Ascending aorta (tissue), 2 donors: ENCODE data around the gene TTC8. TPM values are rescaled to one million over a fixed set of nuclear protein-coding genes. Genes with fewer than 3 reads are reported as not detected.
A peak's percentile ranks its signal among the peaks of the same experiment; 100 is the strongest.

ENCODE experiments used
- DNase-seq, 2 donors: peaks; one replicate each; pipeline ENCODE4 v3.0.0-alpha.2; 2019; ENCODE audit warnings: low spot score in 2 of 2
- H3K27ac ChIP-seq, 2 donors: fragments of 200-600 bp; sonication (generic); one replicate each; pipeline ENCODE4 v1.5.1; 2016 to 2017; ENCODE audit warnings: mild to moderate bottlenecking in 1 of 2
- H3K27me3 ChIP-seq: fragments of 200-600 bp; sonication (generic); one replicate; pipeline ENCODE4 v1.5.1; 2017
- H3K36me3 ChIP-seq, 2 donors: fragments of 200-600 bp; sonication (generic); one replicate each; pipeline ENCODE4 v1.5.1; 2016
- H3K4me1 ChIP-seq, 2 donors: fragments of 200-600 bp; sonication (generic); one replicate each; pipeline ENCODE4 v1.5.1; 2016 to 2017; ENCODE audit warnings: mild to moderate bottlenecking in 1 of 2
- H3K4me3 ChIP-seq, 2 donors: fragments of 200-600 bp; sonication (generic); one replicate each; pipeline ENCODE4 v1.5.1; 2016 to 2017; ENCODE audit warnings: mild to moderate bottlenecking in 1 of 2
- H3K9me3 ChIP-seq, 2 donors: fragments of 200-600 bp; sonication (generic); one replicate each; pipeline ENCODE4 v1.5.1; 2016
- intact Hi-C: fragments of 100-400 bp; cut with DNase I; formaldehyde crosslinking; loops from one replicate; pipeline ENCODE4 v1.15.1; 2023
- total RNA-seq: library from RNA; depleted of rRNA; stranded (reverse); fragments of >200 nt; gene quantifications from one replicate; pipeline ENCODE4 v1.1.0, GENCODE V29; 2016
- TF ChIP-seq, protein P1 (sequence below), 3 experiments: fragments of 200-600 bp in 2 of 3; fragments of 450-650 bp in 1 of 3; sonication (generic) in 2 of 3; IDR thresholded peaks; one replicate each; pipeline ENCODE4 v1.5.1; 2016 to 2019; ENCODE audit warnings: antibody characterized with exemption in 3 of 3, mild to moderate bottlenecking in 1 of 3, moderate library complexity in 1 of 3

The TTC8 gene
- total RNA-seq, 1 donor from 2014 or later: 24.4 TPM

DNA sequence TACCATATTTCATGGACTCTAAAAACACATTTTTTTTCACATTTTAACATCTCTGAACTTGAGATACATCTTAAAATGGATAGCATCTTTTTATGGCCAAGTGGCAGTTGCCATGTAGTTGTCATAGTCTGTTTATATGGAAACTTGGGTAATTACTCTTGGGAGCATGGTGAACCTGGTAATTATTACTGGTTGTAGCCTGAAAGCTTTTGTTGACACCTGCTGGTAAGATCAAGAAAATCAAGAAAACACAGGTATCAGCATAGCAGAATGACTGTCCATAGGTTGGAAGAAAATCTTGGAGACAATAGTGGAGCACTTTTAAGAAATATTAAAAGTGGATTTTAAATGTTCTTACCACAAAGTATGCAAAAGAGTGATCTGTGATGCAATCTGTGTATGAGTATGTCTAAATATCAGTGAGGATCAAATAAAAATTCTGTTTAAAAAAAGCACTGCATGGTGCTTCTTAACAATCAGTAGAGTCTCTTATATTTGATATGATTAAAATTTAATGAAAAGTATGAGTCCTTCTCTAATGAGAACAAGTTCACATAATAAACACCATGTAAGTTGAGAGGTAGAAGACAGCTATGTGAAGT is 44.2 kb downstream of the TTC8 start:
- TF ChIP-seq, protein P1, sequence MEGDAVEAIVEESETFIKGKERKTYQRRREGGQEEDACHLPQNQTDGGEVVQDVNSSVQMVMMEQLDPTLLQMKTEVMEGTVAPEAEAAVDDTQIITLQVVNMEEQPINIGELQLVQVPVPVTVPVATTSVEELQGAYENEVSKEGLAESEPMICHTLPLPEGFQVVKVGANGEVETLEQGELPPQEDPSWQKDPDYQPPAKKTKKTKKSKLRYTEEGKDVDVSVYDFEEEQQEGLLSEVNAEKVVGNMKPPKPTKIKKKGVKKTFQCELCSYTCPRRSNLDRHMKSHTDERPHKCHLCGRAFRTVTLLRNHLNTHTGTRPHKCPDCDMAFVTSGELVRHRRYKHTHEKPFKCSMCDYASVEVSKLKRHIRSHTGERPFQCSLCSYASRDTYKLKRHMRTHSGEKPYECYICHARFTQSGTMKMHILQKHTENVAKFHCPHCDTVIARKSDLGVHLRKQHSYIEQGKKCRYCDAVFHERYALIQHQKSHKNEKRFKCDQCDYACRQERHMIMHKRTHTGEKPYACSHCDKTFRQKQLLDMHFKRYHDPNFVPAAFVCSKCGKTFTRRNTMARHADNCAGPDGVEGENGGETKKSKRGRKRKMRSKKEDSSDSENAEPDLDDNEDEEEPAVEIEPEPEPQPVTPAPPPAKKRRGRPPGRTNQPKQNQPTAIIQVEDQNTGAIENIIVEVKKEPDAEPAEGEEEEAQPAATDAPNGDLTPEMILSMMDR (IDR thresholded peaks at IDR 0.05): peak in 2 of 3 experiments; percentile 34 to 62
- Histone ChIP-seq H3K36me3 (peaks cover 22 to 36% of the 10 kb centered on the region in 2 donors), H3K9me3 (no peaks in the 10 kb centered on the region), H3K27me3 (no peaks in the 10 kb centered on the region), H3K4me1 (no peaks in the 10 kb centered on the region), H3K27ac (no peak overlapping the region), H3K4me3 (no peak overlapping the region)
- intact Hi-C loops: loop anchor here (1.0 to 5.0 kb wide), 2 partner anchors 76 to 201 kb away; partner anchors contain the start of gene EML5
- DNase-seq: no peak

DNA sequence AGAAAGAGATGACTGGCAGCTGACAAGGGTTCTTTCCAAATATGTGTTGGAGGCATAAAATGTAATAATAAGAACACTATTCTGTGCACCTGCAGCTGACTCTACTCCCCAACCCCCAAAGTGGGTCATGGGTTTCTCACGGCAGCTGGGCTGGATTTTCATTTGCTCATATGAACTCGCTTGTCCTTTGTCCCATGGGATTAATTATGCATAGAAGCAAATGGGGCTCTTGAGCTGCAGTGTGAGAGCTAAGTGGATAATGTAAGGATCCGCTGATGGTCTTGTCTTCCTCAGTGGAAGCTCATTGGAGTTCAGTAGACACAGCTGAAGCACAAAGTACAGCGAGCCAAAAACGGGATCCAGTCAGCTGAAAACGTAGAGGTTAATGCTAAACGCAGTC is 46.3 kb downstream of the TTC8 start:
- intact Hi-C loops: no loop called here
- TF ChIP-seq, protein P1 (IDR thresholded peaks at IDR 0.05): no peak
- Histone ChIP-seq H3K9me3 (no peaks in the 10 kb centered on the region), H3K36me3 (peaks cover 19 to 40% of the 10 kb centered on the region in 2 donors), H3K4me3 (no peak overlapping the region), H3K27me3 (no peaks in the 10 kb centered on the region), H3K4me1 (no peaks in the 10 kb centered on the region), H3K27ac (no peak overlapping the region)
- DNase-seq: no peak

DNA sequence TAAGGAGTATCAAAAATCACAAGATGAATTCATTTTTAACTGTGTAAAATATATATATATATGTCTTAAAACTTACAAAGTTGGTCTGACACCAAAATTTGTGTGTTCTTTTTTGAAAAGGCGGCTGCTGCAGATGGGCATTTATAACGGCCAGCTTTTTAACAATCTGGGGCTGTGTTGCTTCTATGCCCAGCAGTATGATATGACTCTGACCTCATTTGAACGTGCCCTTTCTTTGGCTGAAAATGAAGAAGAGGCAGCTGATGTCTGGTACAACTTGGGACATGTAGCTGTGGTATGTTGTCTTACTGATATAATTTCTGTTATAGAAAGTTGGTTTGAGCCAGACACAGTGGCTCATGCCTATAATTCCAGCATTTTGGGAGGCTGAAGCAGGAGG is 47.0 kb downstream of the TTC8 start:
- DNase-seq: no peak
- no peak overlapping the region for H3K27ac ChIP-seq
- intact Hi-C loops: no loop called here
- no peaks in the 10 kb centered on the region for H3K4me1 ChIP-seq
- TF ChIP-seq, protein P1 (IDR thresholded peaks at IDR 0.05): no peak
- no peaks in the 10 kb centered on the region for H3K9me3 ChIP-seq
- no peak overlapping the region for H3K4me3 ChIP-seq
- peaks cover 23 to 40% of the 10 kb centered on the region in 2 donors for H3K36me3 ChIP-seq
- H3K27me3 ChIP-seq: no peaks in the 10 kb centered on the region

DNA sequence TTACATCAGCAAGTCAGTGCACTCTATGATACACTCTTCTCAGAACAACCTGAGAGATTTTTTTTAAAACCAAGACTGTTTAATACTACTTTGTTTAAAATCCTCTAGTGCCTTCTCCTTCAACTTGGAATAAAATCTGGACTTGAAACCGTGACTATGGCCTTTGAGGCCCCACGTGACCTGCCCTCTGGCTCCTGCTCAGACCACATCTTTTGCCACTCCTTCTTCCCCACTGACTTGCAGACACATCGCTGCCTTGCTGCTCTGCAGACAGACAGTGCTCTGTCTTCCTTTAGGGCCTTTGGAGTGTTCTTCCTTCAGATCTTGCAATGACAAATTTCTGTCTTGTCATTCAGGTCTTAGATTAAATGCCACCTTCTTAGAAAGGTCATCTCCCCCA is 48.5 kb downstream of the TTC8 start:
- peaks cover 28 to 44% of the 10 kb centered on the region in 2 donors for H3K36me3 ChIP-seq
- intact Hi-C loops: no loop called here
- TF ChIP-seq, protein P1 (IDR thresholded peaks at IDR 0.05): no peak
- no peaks in the 10 kb centered on the region for H3K4me1 ChIP-seq
- no peak for DNase-seq
- H3K9me3 ChIP-seq: no peaks in the 10 kb centered on the region
- no peaks in the 10 kb centered on the region for H3K27me3 ChIP-seq
- H3K4me3 ChIP-seq: no peak overlapping the region
- H3K27ac ChIP-seq: no peak overlapping the region

DNA sequence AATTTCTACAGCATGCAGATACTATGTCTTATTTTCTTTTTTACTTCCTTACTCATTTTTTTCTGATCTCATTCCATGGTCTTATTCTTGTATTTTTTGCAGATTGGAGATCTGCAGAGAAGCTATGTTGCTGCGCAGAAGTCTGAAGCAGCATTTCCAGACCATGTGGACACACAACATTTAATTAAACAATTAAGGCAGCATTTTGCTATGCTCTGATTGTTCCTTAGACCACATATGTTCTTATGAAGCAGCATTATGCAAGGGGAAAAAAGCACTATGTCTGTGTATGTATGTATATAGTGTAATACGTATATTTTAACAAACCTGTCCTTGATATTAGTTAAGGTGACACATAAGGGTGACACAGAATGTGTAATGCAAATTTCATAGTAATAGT is 52.7 kb downstream of the TTC8 start:
- Histone ChIP-seq H3K27ac (no peak overlapping the region), H3K27me3 (no peaks in the 10 kb centered on the region), H3K4me3 (no peak overlapping the region), H3K4me1 (no peaks in the 10 kb centered on the region), H3K36me3 (peaks cover 18 to 32% of the 10 kb centered on the region in 2 donors), H3K9me3 (no peaks in the 10 kb centered on the region)
- no peak for DNase-seq
- TF ChIP-seq, protein P1 (IDR thresholded peaks at IDR 0.05): no peak
- intact Hi-C loops: no loop called here

DNA sequence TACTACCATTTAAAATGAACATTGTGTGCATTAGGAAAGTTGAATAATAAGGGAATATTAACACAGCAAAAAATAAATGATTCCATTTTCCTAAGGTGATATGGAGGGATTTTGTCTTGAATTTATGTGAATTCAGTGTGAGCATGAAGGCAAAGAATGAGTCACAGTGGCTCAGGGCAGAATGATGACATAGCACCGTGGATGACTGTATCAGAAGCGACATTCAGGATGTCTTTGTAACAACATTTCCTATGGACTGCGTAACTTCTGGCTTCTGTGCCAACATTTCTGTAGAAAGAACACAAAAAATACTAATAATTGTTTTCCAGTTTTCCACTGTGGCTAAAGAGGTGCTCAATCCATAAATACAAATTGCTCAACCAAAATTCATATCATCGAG is 54.6 kb downstream of the TTC8 start:
- intact Hi-C loops: no loop called here
- TF ChIP-seq, protein P1 (IDR thresholded peaks at IDR 0.05): no peak
- Histone ChIP-seq H3K27me3 (no peaks in the 10 kb centered on the region), H3K36me3 (peaks cover 10 to 14% of the 10 kb centered on the region in 2 donors), H3K4me1 (no peaks in the 10 kb centered on the region), H3K27ac (no peak overlapping the region), H3K4me3 (no peak overlapping the region), H3K9me3 (no peaks in the 10 kb centered on the region)
- no peak for DNase-seq
